RWPE2 (cell line): ENCODE results near the gene CBFA2T3.
"Not testable (repeated sequence)": the region's sequence is repeated elsewhere in the genome, so short reads cannot be mapped to it uniquely, and the experiment has no call there.

ENCODE experiments used
- ATAC-seq: fragments of 200-7000 bp; cut with Tn5 transposase; 3 replicates; pipeline ENCODE4 v1.9.1; 2021; ENCODE audit warnings: low read depth
- DNase-seq: peaks from one replicate; pipeline ENCODE4 v3.0.0-alpha.2; 2020; ENCODE audit warnings: low spot score
- H3K27ac ChIP-seq: fragments of 450-650 bp; 2 replicates; pipeline ENCODE4 v1.5.1; 2017; ENCODE audit warnings: mild to moderate bottlenecking; ENCODE audit not compliant: poor library complexity, severe bottlenecking
- H3K27me3 ChIP-seq: fragments of 250-450 bp; sonication (Bioruptor Pico); 2 replicates; pipeline ENCODE4 v1.5.1; 2021; ENCODE audit warnings: mild to moderate bottlenecking, moderate library complexity; ENCODE audit not compliant: insufficient read depth, poor library complexity, severe bottlenecking
- H3K36me3 ChIP-seq: fragments of 250-450 bp; sonication (Bioruptor Pico); 2 replicates; pipeline ENCODE4 v1.5.1; 2020; ENCODE audit warnings: low read depth, mild to moderate bottlenecking, moderate library complexity
- H3K4me1 ChIP-seq: fragments of 250-450 bp; sonication (Bioruptor Pico); 2 replicates; pipeline ENCODE4 v1.5.1; 2021; ENCODE audit warnings: mild to moderate bottlenecking, moderate library complexity; ENCODE audit not compliant: insufficient read depth, poor library complexity, severe bottlenecking
- H3K4me3 ChIP-seq: fragments of 250-450 bp; sonication (Bioruptor Pico); 2 replicates; pipeline ENCODE4 v1.5.1; 2021; ENCODE audit warnings: mild to moderate bottlenecking, moderate library complexity; ENCODE audit not compliant: severe bottlenecking
- H3K9me3 ChIP-seq: fragments of 250-450 bp; sonication (Bioruptor Pico); 2 replicates; pipeline ENCODE4 v1.5.1; 2021; ENCODE audit warnings: mild to moderate bottlenecking, moderate library complexity; ENCODE audit not compliant: severe bottlenecking
- CTCF ChIP-seq: fragments of 450-650 bp; IDR thresholded peaks from one replicate; pipeline ENCODE4 v1.5.1; 2017; ENCODE audit warnings: mild to moderate bottlenecking, moderate library complexity; ENCODE audit not compliant: poor library complexity, severe bottlenecking

The CBFA2T3 gene

GRCh38 chr16:89020068-89020924 is 43.3 kb upstream of the CBFA2T3 start:
- H3K9me3 ChIP-seq: no peaks in the 10 kb centered on the region
- no peaks in the 10 kb centered on the region for H3K4me1 ChIP-seq
- no peak overlapping the region for H3K4me3 ChIP-seq
- DNase-seq (peak; percentile 54), ATAC-seq (no peak)
- TF ChIP-seq CTCF: no peak
- H3K27me3 ChIP-seq: peaks cover 23% of the 10 kb centered on the region
- no peak overlapping the region for H3K27ac ChIP-seq
- no peaks in the 10 kb centered on the region for H3K36me3 ChIP-seq

- no peaks in the 10 kb centered on the region for H3K36me3 ChIP-seq
- ATAC-seq (no peak), DNase-seq (peak; percentile 62)
- H3K4me3 ChIP-seq: no peak overlapping the region
- H3K27me3 ChIP-seq: peaks cover 20% of the 10 kb centered on the region
- no peak for TF ChIP-seq CTCF
- H3K9me3 ChIP-seq: no peaks in the 10 kb centered on the region
- H3K27ac ChIP-seq: no peak overlapping the region
- H3K4me1 ChIP-seq: no peaks in the 10 kb centered on the region
Observed at GRCh38 chr16:89019511-89019910, 42.5 kb upstream of the CBFA2T3 start.

- H3K4me1 ChIP-seq: no peaks in the 10 kb centered on the region
- no peaks in the 10 kb centered on the region for H3K36me3 ChIP-seq
- H3K4me3 ChIP-seq: no peak overlapping the region
- DNase-seq: peak; percentile 33
- TF ChIP-seq CTCF: no peak
- H3K9me3 ChIP-seq: no peaks in the 10 kb centered on the region
- ATAC-seq: no peak
- H3K27ac ChIP-seq: no peak overlapping the region
- H3K27me3 ChIP-seq: peaks cover 18% of the 10 kb centered on the region
Observed at GRCh38 chr16:89018282-89019158, 41.5 kb upstream of the CBFA2T3 start.

GRCh38 chr16:89017543-89018281 is 40.7 kb upstream of the CBFA2T3 start:
- H3K4me1 ChIP-seq: no peaks in the 10 kb centered on the region
- no peak overlapping the region for H3K27ac ChIP-seq
- no peaks in the 10 kb centered on the region for H3K9me3 ChIP-seq
- peaks cover 18% of the 10 kb centered on the region for H3K27me3 ChIP-seq
- no peaks in the 10 kb centered on the region for H3K36me3 ChIP-seq
- no peak for TF ChIP-seq CTCF
- DNase-seq: peak; percentile 43
- ATAC-seq: no peak
- no peak overlapping the region for H3K4me3 ChIP-seq

GRCh38 chr16:89016561-89016960 is 39.6 kb upstream of the CBFA2T3 start:
- peak; percentile 52 for DNase-seq
- H3K4me3 ChIP-seq, H3K4me1 ChIP-seq, ATAC-seq, H3K9me3 ChIP-seq, H3K36me3 ChIP-seq, H3K27ac ChIP-seq: not testable (repeated sequence)
- peaks cover 15% of the 10 kb centered on the region for H3K27me3 ChIP-seq
